Hypothalamus (tissue), 51 donors: Measurements from ENCODE around the gene PPP2R2B.

Experiments used
- DNase-seq, 51 donors: peaks; one replicate each; lab custom pipeline; 2025; lab: John Stamatoyannopoulos, UW

PPP2R2B gene

DNA sequence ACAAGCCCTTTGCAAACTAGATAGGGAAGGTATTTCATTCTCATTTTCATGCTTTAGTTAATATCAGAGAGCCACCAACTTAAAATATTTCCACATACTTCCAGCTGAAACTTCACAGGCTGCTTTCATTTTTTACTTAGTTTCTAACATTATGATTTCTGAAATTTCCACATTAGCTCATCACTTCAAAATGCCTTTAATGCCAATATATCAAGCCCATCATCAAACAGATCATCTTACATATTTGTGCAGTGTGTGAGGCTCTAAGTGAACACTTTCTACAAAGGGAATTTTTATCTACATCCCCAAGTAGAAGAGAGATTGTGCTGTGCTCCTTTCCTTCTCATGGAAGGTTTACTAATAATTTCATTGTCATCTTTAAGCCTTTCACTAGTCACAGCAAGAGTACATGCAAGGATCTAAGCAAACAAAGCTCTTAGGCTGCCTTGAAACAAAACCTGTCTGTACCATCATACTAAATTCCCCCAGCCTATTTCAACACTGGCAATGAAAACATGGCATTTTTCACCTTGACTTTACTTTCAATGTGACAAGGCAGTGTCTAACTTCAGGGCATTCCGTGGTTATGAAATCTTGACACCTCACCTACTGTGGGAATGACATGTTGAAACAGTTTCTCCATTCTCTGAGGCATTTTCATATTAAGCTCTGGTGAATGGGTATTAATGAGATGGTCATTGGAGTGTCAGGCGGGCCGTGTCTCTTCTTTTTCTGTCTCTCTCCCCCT is 45.4 kb downstream of the PPP2R2B start:
- no peak for DNase-seq

DNA sequence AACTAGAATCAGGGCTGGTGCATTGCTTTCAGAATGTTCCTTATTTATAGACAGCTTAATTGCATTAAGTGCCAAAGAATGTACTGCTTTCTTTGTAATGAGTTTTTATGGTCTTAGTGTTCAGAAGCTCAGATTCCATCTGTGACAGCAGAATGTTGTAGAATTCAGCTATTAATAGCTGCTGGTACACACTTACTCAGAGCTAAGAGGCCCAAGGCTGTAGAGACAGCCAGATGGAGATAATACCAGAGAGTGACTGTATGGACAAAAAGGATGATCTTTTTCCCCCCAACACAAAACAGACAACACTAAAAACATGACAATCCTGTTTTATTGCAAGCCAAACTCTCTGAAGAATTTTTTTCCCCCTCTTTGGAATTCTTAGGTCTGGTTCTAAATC is 50.2 kb downstream of the PPP2R2B start:
- DNase-seq, result no peak

DNA sequence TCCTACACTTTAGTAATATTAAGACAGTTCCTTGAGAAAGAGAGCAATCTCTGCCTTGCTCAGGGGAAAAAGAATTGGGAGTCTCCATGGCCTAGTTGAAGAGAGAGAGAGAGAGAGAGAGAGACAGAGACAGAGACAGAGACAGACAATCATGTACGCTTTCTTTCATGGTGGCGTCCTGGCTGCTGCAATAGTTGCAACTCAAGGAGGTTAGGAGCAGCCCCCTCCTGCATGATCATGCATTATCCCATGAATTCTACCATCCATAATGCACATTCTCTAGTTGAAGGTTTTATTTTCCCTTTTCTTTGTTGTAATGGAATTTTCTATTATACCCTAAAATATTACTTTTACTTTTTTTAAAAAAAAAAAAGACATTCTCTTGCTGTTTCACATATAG is 50.7 kb downstream of the PPP2R2B start:
- DNase-seq, result no peak

DNA sequence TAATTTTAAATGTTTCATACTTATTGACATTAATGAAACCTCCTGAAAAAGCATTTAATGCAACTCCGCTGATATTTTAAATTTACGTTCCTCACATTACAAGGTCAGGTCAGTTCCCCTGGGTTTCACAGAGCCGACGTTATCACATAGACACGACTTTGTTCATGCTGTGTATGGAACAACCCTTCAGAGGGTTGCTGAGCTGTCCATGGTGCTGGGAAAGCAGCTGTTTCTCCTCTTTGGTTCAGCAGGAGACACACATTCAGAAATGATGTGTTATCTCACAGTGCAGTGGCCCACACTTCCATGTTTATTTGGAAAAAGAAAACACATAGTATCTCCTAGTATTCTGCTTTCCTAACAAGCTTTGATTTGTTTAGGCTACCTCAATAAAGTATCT is 53.5 kb downstream of the PPP2R2B start:
- DNase-seq, result peak in 1 of 51 donors; percentile 2

- no peak for DNase-seq
Measured at GRCh38 chr5:146821732-146822131, 56.8 kb downstream of the PPP2R2B start.

- DNase-seq, result no peak
Measured at GRCh38 chr5:146820987-146821386, 57.6 kb downstream of the PPP2R2B start.

DNA sequence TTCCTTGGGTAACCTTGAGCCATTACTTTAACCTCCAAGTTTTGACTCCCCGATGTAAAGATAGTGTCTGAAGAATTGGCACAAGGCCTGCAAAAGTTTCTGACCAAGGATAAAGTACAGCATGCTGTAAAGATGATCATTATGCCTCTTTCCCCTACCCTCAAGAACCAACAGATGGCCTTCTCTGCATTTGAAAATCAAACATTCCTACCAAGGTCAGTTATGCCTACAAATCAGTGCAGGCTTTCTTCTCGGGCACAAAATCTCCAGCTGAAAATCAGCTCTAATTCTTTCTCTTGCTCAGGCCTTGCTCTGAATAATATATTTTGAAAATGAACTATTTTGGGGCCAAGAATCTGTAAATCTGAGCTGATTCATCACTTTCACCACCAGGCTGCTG is 59.7 kb downstream of the PPP2R2B start:
- no peak for DNase-seq

GRCh38 chr5:146817973-146818372 is 60.6 kb downstream of the PPP2R2B start:
- DNase-seq, result no peak

- no peak for DNase-seq
Measured at GRCh38 chr5:146816775-146817387, 61.7 kb downstream of the PPP2R2B start.

DNA sequence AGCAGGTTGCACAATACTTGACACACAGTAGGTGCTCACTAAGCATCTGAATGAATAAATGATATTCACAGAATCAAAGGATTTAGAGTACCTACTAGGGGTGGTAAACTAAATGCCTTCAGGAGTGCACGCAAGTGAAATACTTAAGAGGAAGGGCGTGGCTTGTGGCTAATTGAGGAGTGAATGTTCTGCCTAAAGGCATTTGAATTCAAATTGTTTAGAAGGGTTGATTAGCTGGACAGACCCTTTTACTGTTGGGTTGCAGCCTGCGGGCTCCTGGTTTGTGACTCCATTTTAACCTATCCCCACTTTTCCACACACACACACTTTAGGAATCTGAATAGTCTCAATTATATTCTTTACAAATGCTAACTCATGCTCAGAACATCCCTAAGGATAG is 63.1 kb downstream of the PPP2R2B start:
- DNase-seq, result no peak

GRCh38 chr5:146813346-146814157 is 65.0 kb downstream of the PPP2R2B start:
- DNase-seq, result peak in 4 of 51 donors; percentile 10 to 34 (median 20)

GRCh38 chr5:146805081-146805480 is 73.5 kb downstream of the PPP2R2B start:
- DNase-seq, result no peak

- no peak for DNase-seq
Measured at GRCh38 chr5:146802945-146803522, 75.5 kb downstream of the PPP2R2B start.

- DNase-seq, result no peak
Measured at GRCh38 chr5:146799671-146800070, 78.9 kb downstream of the PPP2R2B start.

- no peak for DNase-seq
Measured at GRCh38 chr5:146799231-146799630, 79.3 kb downstream of the PPP2R2B start.

DNA sequence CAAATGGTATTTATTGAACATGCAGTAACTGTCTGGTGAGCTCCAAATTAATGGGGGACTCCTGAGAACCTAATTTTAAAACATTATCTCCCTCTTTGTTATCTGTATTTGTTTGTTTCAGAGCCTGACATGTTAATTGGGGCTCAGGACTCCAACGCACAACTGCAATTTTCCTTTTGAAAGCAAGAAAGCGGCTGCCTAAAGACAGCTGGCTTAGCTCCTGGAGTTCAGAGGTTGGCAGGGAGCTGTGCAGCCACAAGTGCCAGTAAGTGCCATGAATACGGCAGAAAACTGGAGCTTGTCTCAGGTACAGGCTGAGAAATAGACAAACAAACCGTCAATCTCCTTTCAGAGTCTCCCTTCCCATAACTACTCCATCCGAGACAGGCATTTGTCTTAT is 80.9 kb downstream of the PPP2R2B start:
- peak in 8 of 51 donors; percentile 3 to 37 (median 18) for DNase-seq

DNA sequence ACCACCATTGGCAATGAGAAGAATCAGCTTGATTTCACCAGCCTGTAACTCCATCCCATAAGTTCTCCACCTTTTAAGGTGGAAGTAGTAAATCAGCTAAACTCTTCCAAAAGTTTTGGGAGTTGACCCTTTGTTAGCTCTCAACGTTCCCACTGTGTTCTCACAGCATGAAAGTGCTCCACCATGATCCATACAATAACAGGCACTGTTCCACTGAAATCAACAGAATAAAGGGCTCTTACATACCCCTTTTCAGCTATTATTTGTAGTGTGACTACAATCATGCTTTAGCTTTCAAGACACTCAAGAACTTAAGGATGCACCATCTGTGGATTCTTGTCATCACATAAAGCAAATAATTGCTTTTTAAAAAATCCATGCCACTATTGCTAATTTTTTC is 81.6 kb downstream of the PPP2R2B start:
- no peak for DNase-seq

DNA sequence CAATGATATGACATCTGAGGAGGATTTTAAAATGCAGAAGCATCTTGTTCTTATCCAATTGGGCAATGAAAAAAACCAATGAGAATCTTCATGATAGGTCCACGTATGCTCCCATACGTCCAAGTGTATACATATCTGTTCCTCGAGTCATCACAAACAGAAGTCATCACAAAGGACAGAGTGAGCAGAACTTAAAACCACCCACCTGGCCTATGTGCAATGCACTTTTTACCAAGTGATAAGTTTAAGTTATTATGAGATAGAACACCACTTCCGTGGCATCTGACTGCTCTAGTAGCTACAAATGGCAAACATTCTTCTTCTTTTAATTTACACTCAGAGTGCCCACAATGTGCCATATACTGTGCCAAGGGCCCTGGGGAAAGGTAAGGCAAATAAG is 82.4 kb downstream of the PPP2R2B start:
- DNase-seq, result no peak

DNA sequence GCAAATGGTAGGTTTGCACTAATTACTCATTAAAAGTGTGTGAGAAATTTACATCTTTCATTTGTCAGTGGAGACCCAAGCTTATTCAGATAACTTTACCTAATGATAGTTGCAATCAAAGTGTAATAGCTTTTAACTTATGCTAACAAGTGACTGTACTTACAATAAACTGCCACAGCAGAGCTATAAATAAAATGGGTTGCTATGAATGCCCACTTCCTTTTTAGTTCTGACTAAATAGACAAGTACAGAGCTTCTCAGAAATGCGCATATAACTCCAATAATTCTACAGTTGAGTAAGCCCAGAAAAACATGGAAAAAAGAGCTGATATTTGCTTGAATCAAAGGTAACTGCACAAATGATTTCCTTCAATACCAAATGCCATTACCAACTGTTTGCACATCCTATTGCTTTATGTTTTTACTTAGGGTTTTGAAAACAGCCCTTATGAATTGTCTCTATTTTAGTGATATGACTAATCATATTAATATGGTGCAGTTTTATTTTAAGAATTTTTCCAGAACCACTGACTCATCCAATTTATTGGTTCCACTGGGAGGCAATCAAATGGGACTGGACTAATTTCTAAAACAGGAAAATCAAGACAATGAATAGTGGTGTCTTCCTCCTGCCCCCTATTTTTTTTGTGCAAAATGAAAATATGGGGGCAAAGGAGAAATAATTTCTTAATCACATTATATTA is 84.1 kb downstream of the PPP2R2B start:
- DNase-seq, result peak in 1 of 51 donors; percentile 28

DNA sequence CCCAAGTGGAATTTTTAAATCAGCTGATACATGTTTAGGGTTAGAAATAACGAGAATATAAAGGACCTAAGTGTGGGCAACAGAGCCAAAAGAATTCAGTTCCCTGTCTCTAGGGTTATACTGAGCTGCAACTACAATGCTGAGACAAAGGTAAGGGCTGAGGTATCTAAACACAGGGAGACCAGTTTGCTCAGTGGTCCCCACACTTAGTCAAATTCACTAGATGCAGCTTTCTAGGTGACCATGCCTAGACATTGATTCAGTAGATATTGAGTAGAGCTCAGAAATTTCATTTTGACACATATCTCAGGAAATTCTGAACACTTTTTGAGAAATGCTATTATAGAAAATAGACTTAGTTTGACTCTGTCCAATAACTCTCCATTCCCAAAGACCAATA is 84.8 kb downstream of the PPP2R2B start:
- DNase-seq, result no peak

GRCh38 chr5:146791471-146791870 is 87.1 kb downstream of the PPP2R2B start:
- no peak for DNase-seq
